Measurements from ENCODE around the gene SH3RF3.

DNA sequence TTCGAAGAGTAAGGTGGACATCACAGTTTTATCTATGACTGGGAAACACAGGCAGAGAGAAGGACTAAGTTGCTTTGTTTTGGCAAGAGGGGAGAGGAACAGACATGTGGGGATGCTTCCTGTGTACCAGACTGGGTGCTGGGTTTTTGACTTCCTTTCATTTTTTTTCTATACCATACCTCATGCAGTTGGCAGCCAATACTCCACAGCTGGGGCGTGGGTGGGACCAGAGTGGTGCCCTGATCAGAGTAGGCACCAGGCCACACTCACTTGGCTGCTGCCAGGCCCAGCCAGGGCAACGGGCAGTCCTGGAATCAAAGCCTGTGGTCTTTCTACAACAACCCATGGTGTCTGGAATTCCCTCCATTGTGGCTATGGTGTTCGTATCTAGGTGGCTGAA lies 45.2 kb downstream of the SH3RF3 start:
- TF ChIP-seq STAT5A (IDR thresholded peaks at IDR 0.05; ENCODE audit: borderline replicate concordance, low read length) = no peak
- no peak for TF ChIP-seq EZH2 (IDR thresholded peaks at IDR 0.05; ENCODE audit: borderline replicate concordance, low read depth, low read length)
- no peak for TF ChIP-seq MAX (CRISPR knock-in tag; IDR thresholded peaks at IDR 0.05)
- no peak for TF ChIP-seq YY1 (IDR thresholded peaks at IDR 0.05; ENCODE audit: borderline replicate concordance in 1 of 3, control insufficient read depth in 1 of 3, extremely low read depth in 1 of 3, insufficient read depth in 3 of 3, insufficient read length in 1 of 3, insufficient replicate concordance in 2 of 3, low read depth in 1 of 3, low read length in 2 of 3)
- no peak for TF ChIP-seq JUND (IDR thresholded peaks at IDR 0.05; ENCODE audit: borderline replicate concordance, low read depth, low read length)
- TF ChIP-seq JUND (tag; IDR thresholded peaks at IDR 0.05; ENCODE audit: borderline replicate concordance, low read depth, low read length) = no peak
- no peak for TF ChIP-seq NFRKB (IDR thresholded peaks at IDR 0.05; ENCODE audit: low read depth)
- TF ChIP-seq GTF2F1 (IDR thresholded peaks at IDR 0.05; ENCODE audit: low read depth, low read length) = no peak
- TF ChIP-seq, protein P1, sequence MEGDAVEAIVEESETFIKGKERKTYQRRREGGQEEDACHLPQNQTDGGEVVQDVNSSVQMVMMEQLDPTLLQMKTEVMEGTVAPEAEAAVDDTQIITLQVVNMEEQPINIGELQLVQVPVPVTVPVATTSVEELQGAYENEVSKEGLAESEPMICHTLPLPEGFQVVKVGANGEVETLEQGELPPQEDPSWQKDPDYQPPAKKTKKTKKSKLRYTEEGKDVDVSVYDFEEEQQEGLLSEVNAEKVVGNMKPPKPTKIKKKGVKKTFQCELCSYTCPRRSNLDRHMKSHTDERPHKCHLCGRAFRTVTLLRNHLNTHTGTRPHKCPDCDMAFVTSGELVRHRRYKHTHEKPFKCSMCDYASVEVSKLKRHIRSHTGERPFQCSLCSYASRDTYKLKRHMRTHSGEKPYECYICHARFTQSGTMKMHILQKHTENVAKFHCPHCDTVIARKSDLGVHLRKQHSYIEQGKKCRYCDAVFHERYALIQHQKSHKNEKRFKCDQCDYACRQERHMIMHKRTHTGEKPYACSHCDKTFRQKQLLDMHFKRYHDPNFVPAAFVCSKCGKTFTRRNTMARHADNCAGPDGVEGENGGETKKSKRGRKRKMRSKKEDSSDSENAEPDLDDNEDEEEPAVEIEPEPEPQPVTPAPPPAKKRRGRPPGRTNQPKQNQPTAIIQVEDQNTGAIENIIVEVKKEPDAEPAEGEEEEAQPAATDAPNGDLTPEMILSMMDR (IDR thresholded peaks at IDR 0.05 in 2 of 3, conservative IDR thresholded peaks at IDR 0.05 in 1 of 3; ENCODE audit: insufficient read depth in 2 of 3, low read depth in 1 of 3, low read length in 3 of 3) = no peak
- TF ChIP-seq POLR2AphosphoS5 (IDR thresholded peaks at IDR 0.05; ENCODE audit: control insufficient read depth, insufficient read depth, low read depth, low read length) = no peak
- no peak for TF ChIP-seq CAMTA2 (CRISPR knock-in tag; conservative IDR thresholded peaks at IDR 0.05)
